NCI-H2081 treated with DMSO at 0.1 percent for 48 hours (cell line): ENCODE results near the gene FOXB2.
"Not testable (repeated sequence)": the region's sequence is repeated elsewhere in the genome, so short reads cannot be mapped to it uniquely, and the experiment has no call there.

ENCODE experiments used
- DNase-seq: peaks from one replicate; lab custom pipeline; 2025; lab: John Stamatoyannopoulos, UW

Gene FOXB2

DNA sequence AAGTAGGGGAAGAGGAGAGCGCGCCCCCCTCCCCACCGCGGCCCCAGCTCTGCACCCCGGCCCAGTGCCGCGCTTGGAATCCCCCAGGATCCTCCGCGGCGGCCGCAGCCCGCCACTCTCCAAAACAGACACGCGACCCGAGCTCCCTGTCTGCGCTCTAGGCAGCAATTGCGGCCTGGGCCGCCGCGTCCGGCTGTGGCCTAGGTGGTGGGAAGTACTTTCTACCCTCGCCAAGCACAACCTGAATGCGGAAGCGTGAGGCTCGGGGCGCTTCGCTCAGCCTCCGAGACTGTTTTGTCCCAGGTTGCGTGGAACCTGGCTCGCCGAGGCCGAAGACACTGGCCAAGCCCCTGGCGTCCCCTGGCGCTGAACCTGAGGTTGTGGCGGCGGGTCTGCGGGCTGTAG is 3.3 kb upstream of the FOXB2 start:
- no peak for DNase-seq

- DNase-seq, result no peak
Observed at GRCh38 chr9:77016526-77017504, 2.6 kb upstream of the FOXB2 start.

DNA sequence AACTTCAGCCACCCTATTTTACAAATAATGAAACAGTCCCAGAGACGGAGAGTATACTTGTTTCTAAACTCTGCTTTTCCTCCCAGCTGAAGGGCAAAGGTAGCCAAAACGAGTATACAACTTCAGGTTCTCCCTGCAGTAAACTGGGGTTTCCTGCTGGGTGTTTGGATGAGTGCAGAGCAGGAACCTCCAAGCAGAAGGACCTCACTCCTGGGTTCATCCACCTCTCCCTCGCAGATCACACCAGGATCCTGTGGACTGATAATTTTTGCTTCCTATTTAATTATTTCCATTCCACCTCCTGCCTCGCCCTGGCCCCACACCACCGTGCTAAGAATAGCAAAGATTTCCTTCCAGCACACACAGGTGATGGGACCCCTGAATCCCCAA is 2.0 kb upstream of the FOXB2 start:
- DNase-seq, result no peak

DNA sequence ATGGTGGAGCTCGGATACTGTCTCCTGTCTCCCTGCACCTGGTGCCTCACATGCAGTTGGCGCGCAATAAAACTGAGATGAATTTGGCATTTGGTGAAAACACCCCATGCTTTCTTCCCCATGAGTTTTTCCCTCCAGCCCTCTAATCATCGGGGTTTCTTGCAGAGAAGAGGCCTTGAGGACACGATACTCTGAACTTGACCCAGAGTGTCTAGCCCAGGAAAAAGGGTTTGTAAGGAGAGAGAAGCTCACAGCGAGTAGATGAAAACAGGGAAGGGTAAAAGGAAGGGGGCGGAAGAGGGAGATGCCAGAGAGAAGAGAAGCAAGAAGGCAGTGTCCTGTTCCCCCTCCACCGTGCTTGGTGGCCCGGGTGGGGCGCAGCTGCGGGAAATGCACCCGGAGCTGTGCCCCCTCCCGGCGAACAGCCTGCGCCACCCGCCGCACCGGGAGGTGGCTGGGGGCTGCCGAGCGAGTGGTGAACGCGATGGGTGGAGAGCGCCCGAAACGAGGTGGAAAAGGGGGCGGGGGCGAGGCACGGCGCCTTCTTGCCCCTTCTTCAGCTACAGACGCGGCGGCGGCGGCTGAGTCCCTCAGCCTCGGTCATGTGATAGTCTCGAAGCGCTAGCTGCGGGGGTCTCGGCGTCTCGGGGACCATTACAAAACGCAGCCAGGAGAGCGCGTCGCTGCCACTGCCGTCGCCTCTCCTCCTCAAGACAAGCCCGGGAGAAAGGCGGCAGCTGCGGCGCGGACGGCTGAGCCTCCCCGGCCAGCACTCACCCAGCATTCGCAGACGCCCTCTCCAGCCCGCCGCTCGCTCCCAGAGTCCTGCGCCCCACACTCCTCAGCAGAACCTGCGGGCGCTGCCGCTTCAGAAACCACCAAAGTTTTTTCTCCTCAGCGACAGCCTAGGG is 1.1 kb upstream of the FOXB2 start:
- no peak for DNase-seq

GRCh38 chr9:77018969-77019235 is 553 bp upstream of the FOXB2 start:
- DNase-seq, result no peak

- no peak for DNase-seq
Observed at GRCh38 chr9:77019926-77020412, 514 bp downstream of the FOXB2 start.

- no peak for DNase-seq
Observed at GRCh38 chr9:77020413-77021290, 1.2 kb downstream of the FOXB2 start.

DNA sequence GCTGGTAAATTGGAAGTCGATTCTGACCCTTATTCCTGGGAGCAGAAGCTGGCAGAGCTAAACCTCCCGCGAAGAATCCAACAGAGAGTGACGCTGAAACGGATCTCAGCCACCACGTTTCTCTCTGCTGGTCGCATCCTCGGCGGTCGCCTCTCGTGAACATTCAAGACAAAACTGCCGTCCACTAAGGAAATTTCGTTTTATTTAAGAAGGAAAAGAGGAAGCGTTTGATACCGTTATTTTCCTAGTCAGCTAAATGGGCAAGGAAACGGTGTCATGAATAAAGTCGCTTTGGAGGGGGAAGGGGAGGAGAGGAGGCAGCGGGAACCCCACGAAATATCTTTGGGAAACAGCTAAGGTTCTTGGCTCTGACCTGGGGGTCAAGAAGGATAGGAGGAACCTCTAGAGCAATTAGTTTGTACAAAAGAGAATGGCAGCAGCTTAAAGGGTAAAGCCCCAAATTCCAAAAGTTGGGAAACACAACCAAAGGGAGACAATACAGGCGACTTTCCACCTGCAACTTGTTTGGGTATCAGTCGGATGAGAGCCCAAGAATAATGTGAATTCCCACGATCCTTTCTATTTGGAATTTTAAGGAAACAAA is 1.9 kb downstream of the FOXB2 start:
- no peak for DNase-seq

- DNase-seq, result no peak
Observed at GRCh38 chr9:77021922-77022782, 2.7 kb downstream of the FOXB2 start.

DNA sequence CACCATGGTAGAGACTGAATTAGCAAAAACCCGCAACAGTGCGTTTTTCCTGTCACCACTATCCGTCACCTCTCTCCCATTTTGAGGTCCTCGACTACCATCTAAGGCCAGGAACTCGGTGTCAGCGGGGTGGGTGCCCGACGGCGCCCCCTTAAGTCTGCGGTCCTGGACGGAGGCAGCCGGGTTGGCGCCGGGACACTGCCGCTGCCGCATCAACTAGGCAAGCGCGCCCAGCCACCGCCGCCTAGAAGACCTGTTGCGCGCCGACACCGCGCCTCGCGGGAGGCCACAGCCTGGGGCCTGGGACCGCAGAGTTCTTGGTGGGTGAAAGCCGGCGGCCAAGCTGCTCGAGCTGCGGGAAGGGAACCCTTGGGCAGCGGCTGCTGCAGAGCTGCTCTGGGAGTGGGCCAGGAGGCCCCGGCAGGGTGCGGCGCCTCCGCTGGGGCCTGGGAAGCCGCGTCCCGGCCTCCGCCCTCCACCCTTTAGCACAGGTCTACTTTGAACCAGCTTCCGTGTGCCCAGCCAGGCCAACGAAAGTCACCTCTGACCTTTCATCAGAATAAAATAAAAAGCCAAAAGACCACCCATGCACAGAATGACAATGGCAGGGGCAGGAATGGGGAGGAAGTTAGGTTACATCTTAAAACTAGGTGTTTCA is 3.5 kb downstream of the FOXB2 start:
- DNase-seq, result no peak

DNA sequence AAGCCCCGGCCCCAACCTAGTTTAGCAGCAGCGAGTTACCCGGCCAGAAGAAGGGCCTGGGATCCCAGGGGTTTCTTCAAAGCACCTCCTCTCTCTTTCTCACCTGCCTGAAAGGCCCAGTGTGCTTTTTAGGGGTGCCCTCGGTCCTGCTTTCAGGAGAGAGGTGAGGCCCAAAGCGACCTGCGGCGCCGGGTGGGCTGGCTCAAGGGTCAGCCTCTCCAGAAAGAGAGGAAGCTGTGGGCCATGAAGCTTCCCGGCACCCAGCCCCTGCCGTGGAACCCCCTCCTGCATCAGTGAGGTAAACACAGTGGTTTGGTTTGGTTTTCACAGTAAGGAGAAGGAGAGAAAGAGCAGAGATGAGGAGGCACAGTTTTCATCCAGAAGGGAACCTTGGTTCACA is 4.3 kb downstream of the FOXB2 start:
- DNase-seq, result no peak

DNA sequence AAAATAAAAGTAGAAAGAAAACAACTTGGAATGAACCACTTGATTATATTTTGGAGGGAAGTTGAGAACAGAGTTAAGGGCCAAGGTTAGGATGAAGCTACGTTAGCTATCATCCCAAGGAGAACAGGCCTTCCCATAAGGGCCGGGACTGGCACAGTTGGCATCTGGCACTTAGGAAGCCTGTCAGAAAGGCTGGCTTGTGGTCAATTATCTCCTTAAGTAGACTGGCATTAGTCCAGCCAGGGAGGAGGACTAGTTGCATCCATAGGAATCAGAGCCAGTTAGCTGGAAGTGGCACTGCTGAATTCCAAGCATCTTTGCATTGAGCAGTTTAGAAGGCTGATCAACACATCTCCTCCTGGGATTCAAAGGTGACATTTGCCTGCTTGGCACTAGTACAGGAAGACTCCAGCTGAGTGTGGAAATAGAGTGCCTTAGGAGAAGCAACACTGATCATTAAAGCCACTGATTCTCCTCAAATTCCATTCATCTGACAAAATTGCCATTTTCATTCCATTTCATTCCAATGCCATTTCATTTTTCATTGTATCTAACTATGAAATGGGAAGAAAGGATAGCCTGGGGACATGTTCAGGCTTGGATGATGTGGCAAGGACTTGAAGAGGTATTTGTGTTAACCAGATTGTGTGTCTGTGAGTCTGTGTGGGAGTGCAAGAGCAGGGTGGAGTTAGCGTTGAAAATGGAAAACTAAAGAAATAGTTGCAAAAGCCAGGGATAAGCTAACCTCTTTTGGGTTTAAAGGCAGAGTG is 5.5 kb downstream of the FOXB2 start:
- no peak for DNase-seq

GRCh38 chr9:77028478-77028877 is 9.0 kb downstream of the FOXB2 start:
- DNase-seq, result no peak

DNA sequence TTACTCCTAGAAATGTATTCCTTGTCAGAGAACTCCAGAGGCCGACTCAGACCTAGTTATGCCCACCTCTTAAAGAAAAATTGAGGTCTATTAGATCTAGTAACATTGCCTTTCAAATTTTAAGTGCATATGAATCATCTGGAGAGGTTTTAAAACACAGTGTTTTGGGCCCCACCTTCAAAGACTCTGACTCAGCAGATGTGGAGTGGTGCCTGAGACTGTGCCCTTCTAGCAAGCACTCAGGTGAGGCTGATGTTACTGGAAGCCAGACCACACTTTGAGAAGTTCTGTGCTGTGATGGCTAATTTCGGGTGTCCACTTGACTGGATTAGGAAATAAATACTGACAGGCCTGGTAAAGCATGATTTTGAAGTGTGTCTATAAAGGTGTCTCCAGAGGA is 10.6 kb downstream of the FOXB2 start:
- no peak for DNase-seq

DNA sequence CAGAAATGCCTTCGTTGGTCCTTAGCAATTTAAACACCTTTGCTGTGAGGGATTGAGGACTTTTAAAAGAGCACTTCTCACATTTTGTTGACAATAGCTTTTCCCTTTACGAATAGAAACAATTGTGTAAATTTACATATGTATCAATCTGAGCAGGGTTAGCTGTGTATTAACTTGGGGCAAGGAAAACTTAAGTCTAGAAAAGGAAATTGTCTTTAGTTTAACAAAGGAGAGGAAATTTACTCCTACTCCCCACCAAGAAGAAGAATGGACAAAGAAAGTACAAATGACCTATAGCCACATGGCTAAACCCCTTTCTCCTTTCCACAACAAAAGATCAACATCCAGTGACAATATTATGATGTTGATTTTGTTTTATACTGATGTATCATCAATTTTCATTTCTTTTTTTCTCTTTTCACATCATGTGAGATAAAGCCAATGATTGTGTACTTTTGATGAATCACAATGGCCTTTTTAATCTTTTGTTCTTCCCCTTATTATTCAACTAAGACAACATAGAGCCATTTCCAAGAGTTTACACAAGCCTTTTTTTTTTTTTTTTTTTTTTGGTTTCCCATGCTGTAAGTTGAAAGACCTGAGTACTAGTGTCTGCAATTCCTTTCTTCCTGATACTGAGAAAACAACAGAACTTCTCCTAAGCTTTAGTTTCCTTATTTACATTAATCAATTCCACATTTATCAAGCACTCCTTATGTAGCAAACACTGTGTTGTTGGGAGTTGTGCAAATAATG is 19.0 kb downstream of the FOXB2 start:
- DNase-seq, result no peak

- DNase-seq, result no peak
Observed at GRCh38 chr9:77040340-77040739, 20.9 kb downstream of the FOXB2 start.

DNA sequence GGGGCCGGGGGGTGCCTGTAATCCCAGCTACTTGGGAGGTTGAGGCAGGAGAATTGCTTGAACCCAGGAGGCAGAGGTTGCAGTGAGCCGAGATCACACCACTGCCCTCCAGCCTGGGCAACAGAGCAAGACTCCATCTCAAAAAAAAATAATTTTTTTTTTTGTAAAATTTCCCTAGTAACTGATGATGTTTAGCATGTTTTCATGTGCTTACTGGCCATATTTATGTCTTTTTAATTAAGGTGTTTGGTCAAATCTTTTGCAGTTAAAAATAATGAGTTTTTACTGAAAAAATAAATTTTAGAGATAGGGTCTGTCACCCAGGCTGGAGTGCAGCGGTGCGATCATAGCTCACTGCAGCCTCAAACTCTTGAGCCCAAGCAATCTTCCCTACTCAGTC is 24.3 kb downstream of the FOXB2 start:
- DNase-seq, result not testable (repeated sequence)

DNA sequence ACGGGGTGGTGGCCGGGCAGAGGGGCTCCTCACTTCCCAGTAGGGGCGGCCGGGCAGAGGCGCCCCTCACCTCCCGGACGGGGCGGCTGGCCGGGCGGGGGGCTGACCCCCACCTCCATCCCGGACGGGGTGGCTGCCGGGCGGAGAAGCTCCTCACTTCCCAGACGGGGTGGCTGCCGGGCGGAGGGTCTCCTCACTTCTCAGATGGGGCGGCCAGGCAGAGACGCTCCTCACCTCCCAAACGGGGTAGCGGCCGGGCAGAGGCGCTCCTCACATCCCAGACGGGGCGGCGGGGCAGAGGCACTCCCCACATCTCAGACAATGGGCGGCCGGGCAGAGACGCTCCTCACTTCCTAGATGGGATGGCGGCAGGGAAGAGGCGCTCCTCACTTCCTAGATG is 41.2 kb downstream of the FOXB2 start:
- DNase-seq, result not testable (repeated sequence)
